WERI-Rb-1 (cell line): ENCODE measurements around the gene GALNT17.
"Not testable (repeated sequence)": the region's sequence is repeated elsewhere in the genome, so short reads cannot be mapped to it uniquely, and the experiment has no call there.

Experiments
- DNase-seq: peaks from one replicate; pipeline ENCODE4 v3.0.0-alpha.2; 2020
- H3K27ac ChIP-seq: fragments of 250-450 bp; sonication (Bioruptor Pico); 2 replicates; pipeline ENCODE4 v1.5.1; 2020; ENCODE audit warnings: mild to moderate bottlenecking, moderate library complexity
- H3K27me3 ChIP-seq: fragments of 250-450 bp; sonication (Bioruptor Pico); 2 replicates; pipeline ENCODE4 v1.5.1; 2021; ENCODE audit warnings: mild to moderate bottlenecking, low read depth, moderate library complexity; ENCODE audit not compliant: insufficient read depth, severe bottlenecking
- H3K36me3 ChIP-seq: fragments of 250-450 bp; sonication (Bioruptor Pico); 2 replicates; pipeline ENCODE4 v1.5.1; 2020; ENCODE audit warnings: mild to moderate bottlenecking, moderate library complexity
- H3K4me3 ChIP-seq: 2 replicates; pipeline ENCODE4 v1.5.1; 2011; ENCODE audit warnings: low read depth, mild to moderate bottlenecking, control low read depth, low read length
- H3K9me3 ChIP-seq: fragments of 250-450 bp; sonication (Bioruptor Pico); 2 replicates; pipeline ENCODE4 v1.5.1; 2021; ENCODE audit warnings: mild to moderate bottlenecking, moderate library complexity; ENCODE audit not compliant: severe bottlenecking
- TF ChIP-seq, protein P1 (sequence below): IDR thresholded peaks from 2 replicates; pipeline ENCODE4 v1.5.1; 2011; ENCODE audit warnings: low read depth, mild to moderate bottlenecking, control low read depth, inconsistent platforms, low read length

The GALNT17 gene

DNA sequence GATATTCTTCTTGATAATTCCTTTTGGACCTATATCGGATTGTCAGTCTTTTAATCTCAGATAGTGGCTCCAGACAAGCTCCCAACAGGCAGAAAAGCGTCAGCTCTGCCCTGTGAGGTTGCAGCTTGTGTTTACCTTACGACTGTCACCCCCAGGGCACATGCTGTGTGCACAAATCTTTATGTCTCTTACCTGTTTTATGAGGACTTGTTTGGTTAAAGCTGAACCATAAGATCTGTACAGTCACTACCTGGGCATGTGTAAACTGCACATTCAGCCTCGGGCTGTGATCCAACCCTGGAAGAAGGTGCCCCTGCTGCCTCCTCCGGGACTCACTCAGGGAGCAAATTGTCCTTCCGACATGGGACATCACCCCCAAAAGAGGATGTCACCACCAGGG is 119.8 kb downstream of the GALNT17 start:
- Histone ChIP-seq H3K9me3 (peaks cover 3% of the 10 kb centered on the region), H3K27ac (no peak overlapping the region)

DNA sequence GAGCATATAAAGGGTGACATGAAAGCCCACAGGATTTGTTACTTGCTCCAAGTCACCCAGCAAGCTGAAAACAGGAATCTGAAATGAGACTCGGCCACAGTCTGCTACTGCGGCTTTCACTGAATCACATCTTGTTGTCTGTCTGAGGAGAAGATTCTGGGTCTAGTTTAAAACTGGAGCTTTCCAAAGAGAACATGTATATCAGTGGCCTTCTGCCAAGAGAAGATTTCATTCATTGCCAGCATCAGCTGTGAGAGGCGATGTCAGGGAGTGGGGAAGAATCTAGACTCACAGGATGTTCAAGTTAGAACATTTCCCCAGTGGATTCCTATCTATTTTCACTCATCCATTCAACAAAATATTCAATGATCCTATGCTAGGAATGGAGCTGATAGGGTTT is 122.8 kb downstream of the GALNT17 start:
- Histone ChIP-seq H3K9me3 (peaks cover 5% of the 10 kb centered on the region), H3K4me3 (no peak overlapping the region), H3K27ac (no peak overlapping the region), H3K36me3 (no peaks in the 10 kb centered on the region), H3K27me3 (peaks cover 28% of the 10 kb centered on the region)
- DNase-seq, result no peak
- TF ChIP-seq, protein P1, sequence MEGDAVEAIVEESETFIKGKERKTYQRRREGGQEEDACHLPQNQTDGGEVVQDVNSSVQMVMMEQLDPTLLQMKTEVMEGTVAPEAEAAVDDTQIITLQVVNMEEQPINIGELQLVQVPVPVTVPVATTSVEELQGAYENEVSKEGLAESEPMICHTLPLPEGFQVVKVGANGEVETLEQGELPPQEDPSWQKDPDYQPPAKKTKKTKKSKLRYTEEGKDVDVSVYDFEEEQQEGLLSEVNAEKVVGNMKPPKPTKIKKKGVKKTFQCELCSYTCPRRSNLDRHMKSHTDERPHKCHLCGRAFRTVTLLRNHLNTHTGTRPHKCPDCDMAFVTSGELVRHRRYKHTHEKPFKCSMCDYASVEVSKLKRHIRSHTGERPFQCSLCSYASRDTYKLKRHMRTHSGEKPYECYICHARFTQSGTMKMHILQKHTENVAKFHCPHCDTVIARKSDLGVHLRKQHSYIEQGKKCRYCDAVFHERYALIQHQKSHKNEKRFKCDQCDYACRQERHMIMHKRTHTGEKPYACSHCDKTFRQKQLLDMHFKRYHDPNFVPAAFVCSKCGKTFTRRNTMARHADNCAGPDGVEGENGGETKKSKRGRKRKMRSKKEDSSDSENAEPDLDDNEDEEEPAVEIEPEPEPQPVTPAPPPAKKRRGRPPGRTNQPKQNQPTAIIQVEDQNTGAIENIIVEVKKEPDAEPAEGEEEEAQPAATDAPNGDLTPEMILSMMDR, result no peak

More for the DNA sequence above, 119.8 kb downstream of the GALNT17 start:
- Histone ChIP-seq H3K27me3 (peaks cover 19% of the 10 kb centered on the region), H3K4me3 (no peak overlapping the region), H3K36me3 (no peaks in the 10 kb centered on the region)
- TF ChIP-seq, protein P1, result no peak
- no peak for DNase-seq

DNA sequence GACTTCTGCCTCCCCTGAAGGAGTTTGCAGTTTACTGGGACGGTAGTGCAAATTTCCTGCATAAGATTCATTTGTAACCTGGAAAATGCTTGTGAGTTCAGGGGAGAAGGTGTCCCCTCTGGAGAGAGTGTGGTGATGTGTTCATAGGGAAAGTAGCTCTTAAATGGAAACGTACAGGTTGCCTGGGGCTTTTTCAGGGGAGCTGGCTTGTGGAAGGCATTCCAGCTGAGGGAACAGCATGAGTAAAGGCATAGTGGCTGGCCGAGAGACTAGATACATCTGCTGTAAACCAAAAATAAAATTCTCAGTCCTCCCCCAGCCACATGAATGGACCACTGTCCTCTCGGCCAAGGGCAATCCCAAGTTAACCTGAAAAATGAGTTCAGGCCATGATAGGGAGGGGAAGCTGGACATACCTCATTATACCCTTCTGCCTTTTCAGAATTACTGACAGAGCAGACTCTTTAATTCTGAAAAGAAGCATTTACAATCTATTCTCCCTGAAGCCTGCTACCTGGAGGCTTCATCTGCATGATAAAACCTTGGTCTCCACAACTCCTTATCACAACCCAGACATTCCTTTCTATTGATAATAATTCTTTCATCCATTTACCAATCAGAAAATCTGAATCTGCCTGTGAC is 123.7 kb downstream of the GALNT17 start:
- no peak overlapping the region for H3K27ac ChIP-seq
- peaks cover 22% of the 10 kb centered on the region for H3K27me3 ChIP-seq
- DNase-seq, result no peak
- H3K9me3 ChIP-seq, result peaks cover 5% of the 10 kb centered on the region
- TF ChIP-seq, protein P1, result no peak
- H3K36me3 ChIP-seq, result no peaks in the 10 kb centered on the region
- no peak overlapping the region for H3K4me3 ChIP-seq

DNA sequence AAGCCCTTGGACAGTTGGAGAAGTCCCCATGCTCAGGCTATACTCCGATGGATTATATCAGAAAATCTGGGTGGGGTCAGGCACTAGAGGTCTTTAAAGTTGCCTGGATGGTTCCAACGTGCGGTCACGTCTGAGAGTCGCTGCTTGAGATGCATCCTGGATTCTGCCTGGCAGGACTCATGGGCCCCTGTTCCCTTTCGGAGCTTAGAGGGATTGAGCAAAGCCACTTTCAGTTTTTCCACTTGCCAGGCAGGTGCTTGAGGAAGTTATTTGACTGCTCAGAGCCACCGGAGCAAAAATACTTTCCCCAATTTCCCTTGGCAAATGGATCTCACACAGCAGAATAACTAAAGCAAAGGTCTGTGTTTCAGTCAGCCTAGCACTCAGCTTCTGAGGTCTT is 129.1 kb downstream of the GALNT17 start:
- H3K27ac ChIP-seq, result no peak overlapping the region
- H3K4me3 ChIP-seq, result no peak overlapping the region
- DNase-seq, result no peak
- H3K36me3 ChIP-seq, result no peaks in the 10 kb centered on the region
- peaks cover 17% of the 10 kb centered on the region for H3K27me3 ChIP-seq
- TF ChIP-seq, protein P1, result no peak
- peaks cover 15% of the 10 kb centered on the region for H3K9me3 ChIP-seq

- Histone ChIP-seq H3K9me3 (peaks cover 11% of the 10 kb centered on the region), H3K27me3 (peaks cover 11% of the 10 kb centered on the region)
- H3K4me3 ChIP-seq, H3K36me3 ChIP-seq, H3K27ac ChIP-seq, DNase-seq: not testable (repeated sequence)
These were observed 130.9 kb downstream of the GALNT17 start for GRCh38 chr7:71262834-71263233.

GRCh38 chr7:71264005-71264404 is 132.1 kb downstream of the GALNT17 start:
- H3K27ac ChIP-seq, result no peak overlapping the region
- H3K4me3 ChIP-seq, result no peak overlapping the region
- DNase-seq, result no peak
- TF ChIP-seq, protein P1, result no peak
- H3K27me3 ChIP-seq, result peaks cover 10% of the 10 kb centered on the region
- H3K9me3 ChIP-seq, result peaks cover 11% of the 10 kb centered on the region
- H3K36me3 ChIP-seq, result no peaks in the 10 kb centered on the region
